HG03460 (cell line): Measurements from ENCODE around the gene ACOX1.

ENCODE experiments used
- ATAC-seq: cut with Tn5 transposase; IDR thresholded peaks from one replicate; pipeline ENCODE4 v1.9.1; 2021; ENCODE audit not compliant: unreplicated experiment

ACOX1 gene

GRCh38 chr17:75913537-75914210 lies 65.3 kb downstream of the ACOX1 start:
- no peak for ATAC-seq

DNA sequence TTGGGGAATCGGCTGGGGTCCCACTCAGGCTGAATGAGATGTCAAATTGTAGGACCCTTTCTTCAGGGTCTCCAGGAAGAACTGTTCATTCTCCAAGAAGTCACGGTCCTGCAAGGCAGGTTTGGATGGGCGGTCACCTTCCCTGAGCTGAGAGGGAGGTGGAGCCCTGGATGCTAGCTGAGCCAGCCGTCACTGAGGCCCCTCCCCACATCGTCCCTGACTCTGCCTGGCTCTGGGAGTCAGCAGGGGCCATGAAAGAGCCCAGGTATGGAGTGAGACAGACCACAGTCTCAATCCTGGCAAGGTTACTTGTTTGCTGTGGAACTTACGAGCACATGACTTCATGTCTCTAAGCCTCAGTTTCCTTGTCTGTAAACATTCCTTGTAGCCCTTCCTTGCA lies 68.3 kb downstream of the ACOX1 start:
- no peak for ATAC-seq

- ATAC-seq: no peak
Observed at GRCh38 chr17:75909812-75910274, 69.1 kb downstream of the ACOX1 start.

DNA sequence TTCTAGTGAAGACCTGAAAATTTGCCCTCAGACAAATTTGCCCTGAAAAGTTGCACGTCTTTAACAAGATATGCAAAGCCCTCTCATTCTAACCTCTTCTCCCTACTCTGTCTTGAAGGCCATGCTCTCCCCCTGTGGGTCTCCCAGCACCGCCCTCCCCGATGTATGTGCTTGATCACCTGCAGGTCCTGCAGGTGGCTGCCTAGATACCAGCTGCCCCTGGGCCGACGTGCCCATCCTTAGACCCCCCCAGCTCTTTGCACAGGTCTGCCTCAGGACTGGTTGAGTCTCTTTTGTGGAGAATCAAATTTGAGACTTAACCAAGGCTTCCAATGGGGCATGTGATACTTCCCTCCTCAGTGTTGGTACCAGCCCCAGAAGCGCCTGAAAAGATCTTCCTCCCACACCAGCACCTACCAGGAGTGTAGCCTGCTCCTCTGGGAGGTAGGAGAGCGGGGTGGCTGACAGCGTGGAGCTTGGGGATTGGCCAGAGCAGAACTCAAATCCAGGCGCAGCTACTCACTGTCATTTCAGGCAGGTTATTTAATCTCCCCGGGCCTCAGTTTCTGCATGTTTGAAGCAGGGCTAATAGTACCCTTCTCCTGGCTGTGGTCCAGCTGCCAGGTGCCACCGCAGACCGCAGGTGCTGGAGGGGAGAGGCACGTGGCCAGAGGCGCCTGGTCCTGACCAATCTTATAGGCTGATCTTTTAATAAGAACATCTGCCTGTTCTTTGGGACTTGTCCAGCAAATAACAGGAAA lies 69.7 kb downstream of the ACOX1 start:
- no peak for ATAC-seq

- no peak for ATAC-seq
Observed at GRCh38 chr17:75908201-75908600, 70.8 kb downstream of the ACOX1 start.

GRCh38 chr17:75906143-75906884 lies 72.7 kb downstream of the ACOX1 start:
- no peak for ATAC-seq

- ATAC-seq: peak; percentile 89
Observed at GRCh38 chr17:75904749-75905521, 74.0 kb downstream of the ACOX1 start, which contains the start of gene MRPL38. Gene MRPL38 (minus strand): TSS chr17:75904884. CDS start chr17:75904875, 9 bp downstream.

- ATAC-seq: no peak
Observed at GRCh38 chr17:75902406-75902805, 76.6 kb downstream of the ACOX1 start.

DNA sequence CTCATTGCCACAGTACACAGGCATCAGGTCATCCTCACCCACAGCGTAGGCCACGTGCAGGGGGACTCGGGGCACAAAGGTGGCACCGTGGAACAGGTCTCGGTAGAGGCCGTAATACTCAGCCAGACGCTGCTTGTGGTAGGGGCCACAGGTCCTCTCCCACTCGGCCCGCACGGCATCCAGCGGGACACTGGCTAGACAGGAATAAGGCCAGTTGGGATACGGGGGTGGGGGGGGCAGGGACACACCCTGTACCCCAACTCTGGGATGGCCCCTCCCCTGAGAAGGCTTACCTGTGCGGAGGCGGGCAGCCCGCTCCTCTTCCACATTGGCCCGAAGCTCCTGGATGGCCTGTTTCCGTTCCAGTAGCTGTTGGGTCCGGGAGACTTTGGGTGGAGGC lies 77.2 kb downstream of the ACOX1 start:
- ATAC-seq: no peak

DNA sequence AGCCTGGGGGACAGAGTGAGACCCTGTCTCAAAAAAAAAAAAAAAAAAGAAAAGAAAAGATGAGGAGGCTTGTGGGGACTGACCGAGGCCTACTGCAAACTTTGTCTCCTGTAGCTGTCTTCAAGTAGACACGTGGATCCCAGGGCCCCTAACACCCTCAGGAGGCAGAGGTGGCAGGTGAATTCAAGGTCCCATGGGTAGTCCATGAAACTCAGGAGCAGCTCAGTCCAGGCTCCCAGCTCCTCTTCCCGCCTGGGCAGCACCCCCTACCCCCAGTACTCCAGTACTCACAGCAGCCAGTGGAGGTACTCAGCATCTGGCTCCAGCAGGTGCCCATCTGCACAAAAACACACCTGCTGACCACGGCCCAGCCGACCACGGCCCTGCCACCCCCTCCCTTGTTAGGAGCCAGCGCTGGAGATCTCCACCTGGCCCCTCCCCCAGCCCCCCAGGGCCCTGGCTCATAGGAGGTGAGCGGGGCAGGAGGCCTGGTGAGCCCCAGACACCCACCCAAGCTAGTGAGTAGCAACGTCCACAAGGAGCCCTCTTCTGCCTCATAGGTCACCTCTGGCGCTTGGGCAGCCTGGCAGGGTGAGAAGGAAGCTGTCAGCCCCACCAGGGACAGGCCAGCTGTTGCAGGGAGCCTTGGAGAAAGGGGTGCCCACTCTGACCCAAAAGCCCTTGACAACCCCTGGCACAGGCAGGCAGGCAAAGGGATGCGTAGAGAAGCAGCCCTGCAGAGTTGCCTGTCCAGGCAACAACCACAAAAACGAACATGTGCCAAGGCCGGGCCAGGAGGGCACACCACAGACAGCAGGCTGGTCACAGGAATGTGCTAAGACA lies 78.1 kb downstream of the ACOX1 start:
- ATAC-seq: no peak

- no peak for ATAC-seq
Observed at GRCh38 chr17:75899767-75900468, 79.0 kb downstream of the ACOX1 start.

GRCh38 chr17:75899353-75899752 lies 79.6 kb downstream of the ACOX1 start:
- ATAC-seq: no peak

DNA sequence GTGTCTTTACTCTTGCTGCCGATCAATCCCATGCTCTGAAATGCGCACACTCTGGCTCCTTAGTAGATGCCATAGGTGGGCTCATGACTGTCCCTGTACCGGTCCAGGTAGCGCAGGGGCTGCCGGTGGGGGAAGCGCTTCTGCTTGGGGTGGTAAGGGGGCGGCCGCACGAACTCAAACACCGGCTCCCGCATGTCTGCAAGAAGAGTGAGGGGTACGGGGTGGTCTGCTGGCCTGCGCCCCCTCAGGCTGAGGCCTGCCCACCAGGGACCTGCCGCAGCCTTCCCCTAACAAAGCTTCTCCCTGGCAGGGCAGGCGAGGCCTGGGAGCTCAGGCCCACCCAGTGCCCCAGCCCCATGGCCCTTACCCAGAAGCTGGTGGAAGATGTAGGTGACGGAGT lies 80.2 kb downstream of the ACOX1 start:
- ATAC-seq: no peak

DNA sequence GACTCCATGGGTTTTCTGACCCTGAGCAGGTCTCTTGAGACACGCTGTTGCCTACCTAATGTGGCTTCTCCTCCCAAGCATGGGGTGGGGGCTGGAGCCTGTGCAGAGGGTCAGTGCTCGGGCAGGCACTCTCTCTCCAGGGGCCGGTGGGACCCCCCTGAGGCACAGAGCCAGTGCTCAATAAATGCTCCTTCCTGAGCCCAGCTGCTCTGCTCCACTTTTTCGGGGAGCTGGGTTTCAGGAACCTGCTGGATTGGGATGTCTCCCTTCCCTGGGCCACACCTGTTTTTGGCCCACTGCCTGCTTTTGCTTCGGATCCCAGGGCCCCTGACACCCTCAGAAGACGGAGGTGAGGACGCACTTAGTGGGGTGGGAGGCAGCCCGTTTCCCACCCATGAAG lies 80.9 kb downstream of the ACOX1 start:
- no peak for ATAC-seq

- no peak for ATAC-seq
Observed at GRCh38 chr17:75897160-75898019, 81.6 kb downstream of the ACOX1 start.

DNA sequence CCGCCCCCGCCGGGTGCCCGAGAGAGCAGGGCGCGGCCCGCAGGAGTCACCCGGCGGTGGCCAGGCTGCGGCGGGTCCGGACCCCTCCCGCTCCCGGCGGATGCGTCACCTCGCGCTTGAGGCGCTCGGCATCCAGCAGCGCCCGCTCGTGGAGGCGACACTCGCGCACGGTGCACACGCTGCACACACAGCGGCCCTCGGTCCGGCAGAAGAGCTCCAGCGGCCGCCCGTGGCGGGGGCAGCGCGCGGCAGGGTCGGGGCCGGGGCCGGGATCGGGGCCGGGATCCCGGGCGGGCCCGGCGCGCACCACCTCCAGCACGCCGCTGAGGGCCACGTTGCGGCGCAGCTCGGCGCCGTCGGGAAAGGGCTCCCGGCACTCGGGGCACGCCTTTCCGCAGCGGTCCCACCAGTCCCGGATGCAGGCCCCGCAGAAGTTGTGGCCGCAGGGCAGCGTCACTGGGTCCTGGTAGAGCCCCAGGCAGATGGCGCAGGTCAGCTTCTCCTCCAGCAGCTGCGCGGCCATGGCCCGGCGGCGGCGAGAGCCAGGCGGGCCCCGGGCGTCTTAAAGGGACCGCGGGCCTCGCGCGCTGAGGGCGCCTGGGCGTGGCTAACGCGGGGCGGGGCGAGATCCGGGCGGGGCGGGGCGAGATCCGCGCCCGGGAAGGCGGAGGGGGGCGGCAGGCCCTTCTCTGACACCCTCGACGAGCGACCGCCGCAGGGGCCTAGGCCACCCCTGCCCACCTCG lies 82.4 kb downstream of the ACOX1 start, which contains the start of gene TRIM65:
Gene TRIM65, minus strand, starts transcription at position 537 of the 745 bp plus-strand sequence. Its CDS starts 14 bp downstream, at position 523.
- ATAC-seq: peak; percentile 58

GRCh38 chr17:75895370-75896155 lies 83.4 kb downstream of the ACOX1 start:
- ATAC-seq: no peak
